Measurements from ENCODE around the gene PSMA7. TPM values are rescaled to one million over a fixed set of nuclear protein-coding genes. Genes with fewer than 3 reads are reported as not detected.

Gene PSMA7
- total RNA-seq, 4 donors from 2014 or later: 213 to 288 (median 261) TPM

- Histone ChIP-seq H3K4me1 (peaks cover 0 to 5% of the 10 kb centered on the region in 2 donors), H3K27me3 (no peaks in the 10 kb centered on the region), H3K27ac (no peak overlapping the region), H3K36me3 (peaks cover 3 to 10% of the 10 kb centered on the region in 2 donors), H3K9me3 (no peaks in the 10 kb centered on the region), H3K4me3 (replicated peaks in 1 of 3) (no peak overlapping the region)
- TF ChIP-seq POLR2A (IDR thresholded peaks at IDR 0.05): no peak
- TF ChIP-seq CTCF (IDR thresholded peaks at IDR 0.05): no peak
- DNase-seq: no peak
- 88% methylated on average over 3 of the region's 3 CpGs for WGBS, 2 donors
- intact Hi-C loops (cut with DNase I): no loop called here
Measured at GRCh38 chr20:62156254-62156556, 13.0 kb upstream of the PSMA7 start.

GRCh38 chr20:62155428-62156253, 12.4 kb upstream of the PSMA7 start:
- Histone ChIP-seq H3K36me3 (peaks cover 0 to 5% of the 10 kb centered on the region in 2 donors), H3K9me3 (no peaks in the 10 kb centered on the region), H3K4me3 (replicated peaks in 1 of 3) (no peak overlapping the region), H3K4me1 (peaks cover 0 to 5% of the 10 kb centered on the region in 2 donors), H3K27me3 (no peaks in the 10 kb centered on the region), H3K27ac (no peak overlapping the region)
- 88 to 90% methylated on average over 26 to 29 of the region's 29 CpGs for WGBS, 2 donors
- intact Hi-C loops (cut with DNase I): no loop called here
- no peak for DNase-seq
- TF ChIP-seq CTCF (IDR thresholded peaks at IDR 0.05) (no peak), POLR2A (IDR thresholded peaks at IDR 0.05) (no peak)

GRCh38 chr20:62151835-62152364, 8.7 kb upstream of the PSMA7 start:
- intact Hi-C loops (cut with DNase I): no loop called here
- TF ChIP-seq POLR2A (IDR thresholded peaks at IDR 0.05): no peak
- no peak for TF ChIP-seq CTCF (IDR thresholded peaks at IDR 0.05)
- DNase-seq: no peak
- Histone ChIP-seq H3K9me3 (no peaks in the 10 kb centered on the region), H3K36me3 (peaks cover 0 to 2% of the 10 kb centered on the region in 2 donors), H3K27me3 (no peaks in the 10 kb centered on the region), H3K4me3 (replicated peaks in 1 of 3) (no peak overlapping the region), H3K4me1 (peaks cover 0 to 18% of the 10 kb centered on the region in 2 donors), H3K27ac (no peak overlapping the region)
- 87 to 92% methylated on average over 23 of the region's 23 CpGs for WGBS, 2 donors

- DNase-seq: no peak
- no peak overlapping the region for H3K4me3 ChIP-seq (replicated peaks in 1 of 3)
- no peak overlapping the region for H3K27ac ChIP-seq
- WGBS, 2 donors: 88 to 93% methylated on average over 9 to 10 of the region's 11 CpGs
- peaks cover 0 to 14% of the 10 kb centered on the region in 2 donors for H3K4me1 ChIP-seq
- no peaks in the 10 kb centered on the region for H3K27me3 ChIP-seq
- no peaks in the 10 kb centered on the region for H3K9me3 ChIP-seq
- peaks cover 0 to 2% of the 10 kb centered on the region in 2 donors for H3K36me3 ChIP-seq
- no peak for TF ChIP-seq CTCF (IDR thresholded peaks at IDR 0.05)
- no peak for TF ChIP-seq POLR2A (IDR thresholded peaks at IDR 0.05)
- intact Hi-C loops (cut with DNase I): no loop called here
Measured at GRCh38 chr20:62151225-62151624, 8.0 kb upstream of the PSMA7 start.

- peaks cover 0 to 18% of the 10 kb centered on the region in 2 donors for H3K4me1 ChIP-seq
- no peak for DNase-seq
- 97 to 100% methylated on average over 8 to 11 of the region's 11 CpGs for WGBS, 2 donors
Measured at GRCh38 chr20:62150310-62150575, 7.0 kb upstream of the PSMA7 start.

More at GRCh38 chr20:62150310-62150575, 7.0 kb upstream of the PSMA7 start:
- Histone ChIP-seq H3K4me3 (replicated peaks in 1 of 3) (no peak overlapping the region), H3K27ac (no peak overlapping the region), H3K27me3 (no peaks in the 10 kb centered on the region), H3K9me3 (no peaks in the 10 kb centered on the region), H3K36me3 (peaks cover 0 to 2% of the 10 kb centered on the region in 2 donors)
- intact Hi-C loops (cut with DNase I): no loop called here
- no peak for TF ChIP-seq POLR2A (IDR thresholded peaks at IDR 0.05)
- TF ChIP-seq CTCF (IDR thresholded peaks at IDR 0.05): no peak

All from thyroid gland (tissue), 4 donors.